Ovary (tissue), 9 donors: Measurements from ENCODE around the gene DHX9. TPM values are rescaled to one million over a fixed set of nuclear protein-coding genes. Genes with fewer than 3 reads are reported as not detected.

Experiments
- DNase-seq, 5 donors: peaks; one replicate each; pipeline ENCODE4 v3.0.0-alpha.2; 2019 to 2020
- H3K27ac ChIP-seq, 2 donors: fragments of 200-600 bp; one replicate each; pipeline versions ENCODE4 v1.5.1 to v1.8.0; 2019 to 2022
- H3K27me3 ChIP-seq: fragments of 200-600 bp; one replicate; pipeline ENCODE4 v1.8.0; 2022
- H3K36me3 ChIP-seq: fragments of 200-600 bp; sonication (generic); one replicate; pipeline ENCODE4 v1.5.1; 2019
- H3K4me1 ChIP-seq: one replicate; pipeline ENCODE4 v1.8.1; 2013; ENCODE audit warnings: mild to moderate bottlenecking, moderate library complexity; ENCODE audit not compliant: insufficient read depth
- H3K4me3 ChIP-seq: fragments of 200-600 bp; sonication (generic); one replicate; pipeline ENCODE4 v1.5.1; 2017
- H3K9me3 ChIP-seq, 2 donors: fragments of 200-600 bp in 1 of 2; sonication (generic) in 1 of 2; one replicate each; pipeline versions ENCODE4 v1.5.1 to v1.8.1; 2013 to 2019; ENCODE audit warnings: mild to moderate bottlenecking in 1 of 2, moderate library complexity in 1 of 2
- EP300 ChIP-seq: sonication (generic); formaldehyde crosslinking; IDR thresholded peaks from one replicate; pipeline ENCODE4 v1.6.1; 2017; ENCODE audit warnings: antibody characterized with exemption
- POLR2A ChIP-seq: fragments of 450-650 bp; IDR thresholded peaks from one replicate; pipeline ENCODE4 v1.6.1; 2017; ENCODE audit warnings: antibody characterized with exemption, mild to moderate bottlenecking, moderate library complexity
- WGBS, 3 donors: extraction: QIAGEN DNeasy Blood & Tissue Kit in 1 of 3; methylation state at CpG; one replicate each; pipeline versions ENCODE4 v1.1.5 to v1.1.7; 2013 to 2017; 5-methylcytosine and 5-hydroxymethylcytosine counted together
- intact Hi-C, 4 donors: fragments of 100-400 bp; cut with DNase I; formaldehyde crosslinking; loops; one replicate each; pipeline versions ENCODE4 v1.11.0 to v1.15.1; 2022 to 2023
- polyA plus RNA-seq, 2 donors: library from polyadenylated mRNA; stranded (reverse); fragments of 200-250 nt in 1 of 2; fragments of 350-450 nt in 1 of 2; fragmentation: Illumina TruSeq in 1 of 2; extraction: RNeasy Lipid Tissue Mini Kit (QIAGEN cat#74804) in 1 of 2; gene quantifications; one replicate each; pipeline ENCODE4 v1.2.3, GENCODE V29; 2013 to 2014
- total RNA-seq, 7 donors: library from RNA; depleted of rRNA in 2 of 7; stranded (reverse); fragments of >200 nt in 2 of 7; fragmentation: NEBNext Ultra II Directional in 3 of 7; extraction: Animal tissue kit (Norgen Biotek cat#: 25700) in 3 of 7; gene quantifications; one replicate each; pipeline versions ENCODE4 v1.1.0 to v1.2.4, GENCODE V29; 2016 to 2023
- TF ChIP-seq, protein P1 (sequence below), 3 donors: fragments of 450-650 bp in 2 of 3; fragments of 200-600 bp in 1 of 3; IDR thresholded peaks; one replicate each; pipeline versions ENCODE4 v1.5.1 to v1.8.0; 2016 to 2022; ENCODE audit warnings: antibody characterized with exemption in 3 of 3, mild to moderate bottlenecking in 1 of 3
- donor health status: DM: no; HTN: no; CAD: no; lungs with moderate emphysema.
- donor health status: DM: no; HTN: no; CAD: no.
- donor health status: Bipolar disorder and iron deficiency.
- donor health status: DM: yes; HTN: yes; CAD: no.
- donor health status: DM: no; HTN: no; CAD: no.
- donor health status: DM: yes; HTN: yes; CAD: no.

DHX9 gene
- total and polyA plus RNA-seq, 9 donors, result 70.6 to 168 (median 135) TPM

- no peaks in the 10 kb centered on the region for H3K36me3 ChIP-seq
- TF ChIP-seq POLR2A (no peak), EP300 (no peak)
- TF ChIP-seq, protein P1, sequence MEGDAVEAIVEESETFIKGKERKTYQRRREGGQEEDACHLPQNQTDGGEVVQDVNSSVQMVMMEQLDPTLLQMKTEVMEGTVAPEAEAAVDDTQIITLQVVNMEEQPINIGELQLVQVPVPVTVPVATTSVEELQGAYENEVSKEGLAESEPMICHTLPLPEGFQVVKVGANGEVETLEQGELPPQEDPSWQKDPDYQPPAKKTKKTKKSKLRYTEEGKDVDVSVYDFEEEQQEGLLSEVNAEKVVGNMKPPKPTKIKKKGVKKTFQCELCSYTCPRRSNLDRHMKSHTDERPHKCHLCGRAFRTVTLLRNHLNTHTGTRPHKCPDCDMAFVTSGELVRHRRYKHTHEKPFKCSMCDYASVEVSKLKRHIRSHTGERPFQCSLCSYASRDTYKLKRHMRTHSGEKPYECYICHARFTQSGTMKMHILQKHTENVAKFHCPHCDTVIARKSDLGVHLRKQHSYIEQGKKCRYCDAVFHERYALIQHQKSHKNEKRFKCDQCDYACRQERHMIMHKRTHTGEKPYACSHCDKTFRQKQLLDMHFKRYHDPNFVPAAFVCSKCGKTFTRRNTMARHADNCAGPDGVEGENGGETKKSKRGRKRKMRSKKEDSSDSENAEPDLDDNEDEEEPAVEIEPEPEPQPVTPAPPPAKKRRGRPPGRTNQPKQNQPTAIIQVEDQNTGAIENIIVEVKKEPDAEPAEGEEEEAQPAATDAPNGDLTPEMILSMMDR (IDR thresholded peaks at IDR 0.05), result no peak
- H3K4me1 ChIP-seq, result no peaks in the 10 kb centered on the region
- no peaks in the 10 kb centered on the region for H3K27me3 ChIP-seq
- no peak overlapping the region for H3K4me3 ChIP-seq
- no peak for DNase-seq
- no peak overlapping the region for H3K27ac ChIP-seq
- intact Hi-C loops, result no loop called here
- H3K9me3 ChIP-seq, result no peaks in the 10 kb centered on the region
- WGBS, 3 donors, result 90 to 94% (median 93%) methylated on average over 2 of the region's 2 CpGs
These were observed 22.3 kb upstream of the DHX9 start for GRCh38 chr1:182816863-182817262.

DNA sequence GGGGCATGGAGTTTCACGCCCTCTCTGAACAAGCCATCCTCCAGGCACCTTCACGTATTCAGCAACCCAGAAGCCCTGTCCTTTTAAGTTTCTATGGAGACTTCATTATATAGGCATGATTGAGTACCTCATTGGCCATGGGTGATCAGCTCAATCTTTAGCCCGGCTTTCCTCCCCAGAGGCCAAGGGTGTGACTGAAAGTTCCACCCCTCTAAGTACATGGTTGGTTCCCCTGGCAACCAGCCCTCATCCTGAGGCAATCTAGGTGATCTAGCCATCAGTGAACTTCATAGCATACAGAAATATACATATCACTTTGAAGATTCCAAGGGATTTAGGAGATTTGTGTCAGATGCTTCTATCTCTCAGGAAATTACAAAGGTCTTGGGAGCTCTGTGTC, 21.3 kb upstream of the DHX9 start:
- Histone ChIP-seq H3K36me3 (no peaks in the 10 kb centered on the region), H3K4me1 (no peaks in the 10 kb centered on the region), H3K9me3 (no peaks in the 10 kb centered on the region), H3K27ac (no peak overlapping the region), H3K4me3 (no peak overlapping the region), H3K27me3 (no peaks in the 10 kb centered on the region)
- intact Hi-C loops, result no loop called here
- TF ChIP-seq, protein P1 (IDR thresholded peaks at IDR 0.05), result no peak
- TF ChIP-seq POLR2A, result no peak
- no peak for TF ChIP-seq EP300
- WGBS, 3 donors, result 87 to 92% (median 87%) methylated on average over 3 of the region's 3 CpGs
- DNase-seq, result no peak

DNA sequence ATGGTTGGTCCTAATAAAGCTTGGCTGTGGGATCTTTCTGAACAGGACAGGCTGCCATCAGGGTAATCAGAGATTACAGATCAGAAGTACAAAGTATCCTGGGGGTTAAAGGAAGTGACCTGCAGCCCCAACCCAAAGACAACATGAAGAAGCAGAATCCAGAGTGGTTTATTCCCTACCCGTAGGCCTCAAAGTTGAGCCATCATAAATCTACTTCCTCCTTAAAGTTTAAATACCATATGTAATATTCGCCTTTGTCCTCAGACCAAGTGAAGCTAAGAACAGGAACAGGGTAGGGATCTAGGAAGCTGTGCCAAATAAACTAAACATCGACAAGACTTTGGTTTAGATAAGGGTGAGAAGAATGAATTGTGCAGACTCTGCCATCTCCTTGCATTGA, 15.9 kb upstream of the DHX9 start:
- Histone ChIP-seq H3K27ac (no peak overlapping the region), H3K9me3 (no peaks in the 10 kb centered on the region), H3K4me1 (no peaks in the 10 kb centered on the region), H3K27me3 (no peaks in the 10 kb centered on the region), H3K4me3 (no peak overlapping the region), H3K36me3 (no peaks in the 10 kb centered on the region)
- no peak for DNase-seq
- intact Hi-C loops, result no loop called here
- no peak for TF ChIP-seq POLR2A
- no peak for TF ChIP-seq EP300
- TF ChIP-seq, protein P1 (IDR thresholded peaks at IDR 0.05), result no peak
- 80 to 93% (median 88%) methylated on average over 3 of the region's 3 CpGs for WGBS, 3 donors

GRCh38 chr1:182826892-182827291, 12.3 kb upstream of the DHX9 start:
- WGBS, 3 donors, result 88 to 93% (median 89%) methylated on average over 2 of the region's 2 CpGs
- H3K36me3 ChIP-seq, result no peaks in the 10 kb centered on the region
- intact Hi-C loops, result no loop called here
- no peak for DNase-seq
- H3K4me1 ChIP-seq, result no peaks in the 10 kb centered on the region
- H3K4me3 ChIP-seq, result no peak overlapping the region
- H3K27ac ChIP-seq, result no peak overlapping the region
- no peaks in the 10 kb centered on the region for H3K9me3 ChIP-seq
- no peak for TF ChIP-seq POLR2A
- TF ChIP-seq, protein P1 (IDR thresholded peaks at IDR 0.05), result no peak
- no peaks in the 10 kb centered on the region for H3K27me3 ChIP-seq
